Uterus (tissue), 2 donors: ENCODE results near the gene ANKRD29.

Experiments used
- CTCF ChIP-seq, 4 experiments: fragments of 200-600 bp in 2 of 4; fragments of 450-650 bp in 2 of 4; sonication (generic) in 2 of 4; IDR thresholded peaks; one replicate each; pipeline ENCODE4 v1.5.1; 2016 to 2019; ENCODE audit warnings: antibody characterized with exemption in 4 of 4, mild to moderate bottlenecking in 2 of 4, moderate library complexity in 1 of 4
- POLR2A ChIP-seq, 2 donors: fragments of 450-650 bp; IDR thresholded peaks; one replicate each; pipeline ENCODE4 v1.6.1; 2016; ENCODE audit warnings: antibody characterized with exemption in 2 of 2, mild to moderate bottlenecking in 1 of 2, moderate library complexity in 1 of 2

GRCh38 chr18:23550898-23551297, 111.8 kb downstream of the ANKRD29 start:
- TF ChIP-seq CTCF (IDR thresholded peaks at IDR 0.05) (no peak), POLR2A (IDR thresholded peaks at IDR 0.05) (no peak)
